ENCODE results near the gene SRRT. TPM values are rescaled to one million over a fixed set of nuclear protein-coding genes. Genes with fewer than 3 reads are reported as not detected.
"Not testable (repeated sequence)": the region's sequence is repeated elsewhere in the genome, so short reads cannot be mapped to it uniquely, and the experiment has no call there.

The SRRT gene
- total RNA-seq, 1 donor from 2014 or later: 83.3 TPM

DNA sequence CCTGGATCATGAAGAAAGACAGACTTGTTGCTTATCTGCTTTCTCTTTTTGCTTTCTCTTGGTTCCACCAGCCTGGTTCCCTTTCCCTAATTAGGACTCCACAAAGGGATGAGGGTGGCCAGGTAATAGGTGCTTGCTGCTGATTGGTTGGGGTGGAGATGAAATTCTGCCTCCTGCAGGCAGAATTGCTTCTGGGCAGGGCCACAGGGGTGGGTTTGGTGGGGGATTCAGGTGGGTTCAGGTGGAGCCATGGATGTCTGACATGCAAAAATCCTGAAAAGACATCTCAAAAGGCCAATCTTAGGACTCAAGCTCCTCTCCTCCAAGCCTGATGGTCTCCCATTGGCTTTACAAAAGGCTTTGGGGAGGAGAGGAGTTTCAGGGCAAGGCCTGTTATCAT is 46.1 kb downstream of the SRRT start:
- DNase-seq (ENCODE audit: low read depth): no peak
- TF ChIP-seq, protein P1, sequence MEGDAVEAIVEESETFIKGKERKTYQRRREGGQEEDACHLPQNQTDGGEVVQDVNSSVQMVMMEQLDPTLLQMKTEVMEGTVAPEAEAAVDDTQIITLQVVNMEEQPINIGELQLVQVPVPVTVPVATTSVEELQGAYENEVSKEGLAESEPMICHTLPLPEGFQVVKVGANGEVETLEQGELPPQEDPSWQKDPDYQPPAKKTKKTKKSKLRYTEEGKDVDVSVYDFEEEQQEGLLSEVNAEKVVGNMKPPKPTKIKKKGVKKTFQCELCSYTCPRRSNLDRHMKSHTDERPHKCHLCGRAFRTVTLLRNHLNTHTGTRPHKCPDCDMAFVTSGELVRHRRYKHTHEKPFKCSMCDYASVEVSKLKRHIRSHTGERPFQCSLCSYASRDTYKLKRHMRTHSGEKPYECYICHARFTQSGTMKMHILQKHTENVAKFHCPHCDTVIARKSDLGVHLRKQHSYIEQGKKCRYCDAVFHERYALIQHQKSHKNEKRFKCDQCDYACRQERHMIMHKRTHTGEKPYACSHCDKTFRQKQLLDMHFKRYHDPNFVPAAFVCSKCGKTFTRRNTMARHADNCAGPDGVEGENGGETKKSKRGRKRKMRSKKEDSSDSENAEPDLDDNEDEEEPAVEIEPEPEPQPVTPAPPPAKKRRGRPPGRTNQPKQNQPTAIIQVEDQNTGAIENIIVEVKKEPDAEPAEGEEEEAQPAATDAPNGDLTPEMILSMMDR (conservative IDR thresholded peaks at IDR 0.05; ENCODE audit: low read depth, low read length): no peak
- H3K4me3 ChIP-seq (ENCODE audit: low read depth, low read length): no peak overlapping the region

GRCh38 chr7:100923616-100924015 is 48.7 kb downstream of the SRRT start:
- DNase-seq (ENCODE audit: low read depth): not testable (repeated sequence)

DNA sequence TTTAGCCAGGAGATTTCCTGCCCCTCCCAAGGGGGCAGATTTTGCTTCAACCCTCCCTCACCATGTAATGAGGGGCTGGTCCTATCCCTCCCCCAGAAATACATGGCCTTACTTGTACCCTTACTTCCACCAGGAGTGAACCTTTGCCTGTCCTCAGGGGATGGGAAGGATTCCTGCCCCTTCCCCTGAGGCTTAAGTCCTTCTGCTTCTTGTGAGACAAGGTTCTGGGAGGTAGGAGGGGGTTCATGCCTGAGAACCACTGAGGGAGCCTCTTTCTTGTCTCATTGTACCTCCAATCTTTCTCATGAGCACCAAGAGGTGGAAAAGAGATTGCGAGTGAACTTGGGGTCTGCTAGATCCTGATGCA is 54.9 kb downstream of the SRRT start:
- H3K4me3 ChIP-seq (ENCODE audit: low read depth, low read length): no peak overlapping the region
- DNase-seq (ENCODE audit: low read depth): no peak
- TF ChIP-seq, protein P1 (conservative IDR thresholded peaks at IDR 0.05; ENCODE audit: low read depth, low read length): no peak

More at GRCh38 chr7:100923616-100924015, 48.7 kb downstream of the SRRT start:
- not testable (repeated sequence) for H3K4me3 ChIP-seq (ENCODE audit: low read depth, low read length)

DNA sequence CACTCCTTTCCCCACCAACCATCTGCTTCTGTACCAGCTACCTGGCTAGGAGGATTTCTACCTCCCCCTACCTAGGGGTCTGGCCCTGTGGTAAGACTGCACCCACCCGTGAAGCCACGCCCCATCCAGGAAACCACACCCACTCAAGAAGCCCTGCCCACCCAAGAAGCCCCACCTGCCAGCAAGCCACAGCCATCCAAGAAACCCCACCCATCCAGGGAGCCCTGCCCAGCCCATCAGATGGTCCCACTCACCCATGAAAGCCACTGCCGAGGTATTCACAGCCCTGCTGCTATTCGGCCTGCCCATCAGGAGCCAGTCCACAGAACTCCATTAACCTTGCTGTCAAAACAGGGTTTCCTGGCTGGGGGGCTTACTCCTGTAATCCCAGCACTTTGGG is 58.8 kb downstream of the SRRT start:
- TF ChIP-seq, protein P1 (conservative IDR thresholded peaks at IDR 0.05; ENCODE audit: low read depth, low read length): no peak
- no peak for DNase-seq (ENCODE audit: low read depth)
- no peak overlapping the region for H3K4me3 ChIP-seq (ENCODE audit: low read depth, low read length)

DNA sequence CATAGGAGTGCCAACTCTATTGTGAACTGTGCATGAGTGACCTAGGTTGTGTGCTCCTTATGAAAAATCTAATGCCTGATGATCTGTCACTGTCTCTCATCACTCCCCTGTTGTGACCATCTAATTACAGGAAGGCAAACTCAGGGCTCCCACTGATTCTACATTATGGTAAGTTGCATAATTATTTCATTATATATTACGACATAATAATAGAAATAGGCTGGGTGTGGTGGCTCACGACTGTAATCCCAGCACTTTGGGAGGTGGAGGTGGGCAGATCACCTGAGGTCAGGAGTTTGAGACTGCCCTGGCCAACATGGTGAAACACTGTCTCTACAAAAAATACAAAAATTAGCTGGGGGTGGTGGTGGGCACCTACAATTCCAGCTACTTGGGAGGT is 60.5 kb downstream of the SRRT start:
- not testable (repeated sequence) for DNase-seq (ENCODE audit: low read depth); H3K4me3 ChIP-seq (ENCODE audit: low read depth, low read length)

DNA sequence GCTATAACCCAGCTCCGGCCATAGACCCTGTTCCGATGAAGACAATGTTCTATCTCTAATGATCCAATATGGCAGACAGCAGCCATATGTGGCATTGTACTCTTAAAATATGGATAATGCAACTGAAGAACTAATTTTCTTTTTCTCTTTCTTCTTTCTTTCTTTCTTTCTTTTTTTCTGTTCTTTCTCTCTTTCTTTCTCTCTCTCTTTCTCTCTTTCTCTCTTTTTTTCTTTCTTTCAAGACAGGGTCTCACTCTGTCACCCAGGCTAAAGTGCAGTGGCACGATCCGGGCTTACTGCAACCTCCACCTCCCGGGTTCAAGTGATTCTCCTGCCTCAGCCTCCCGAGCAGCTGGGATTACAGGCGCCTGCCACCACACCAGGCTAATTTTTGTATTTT is 61.3 kb downstream of the SRRT start:
- H3K4me3 ChIP-seq (ENCODE audit: low read depth, low read length); DNase-seq (ENCODE audit: low read depth): not testable (repeated sequence)

Other genes with a start within 250 kb of the SRRT start
- gene TFR2, start 233.6 kb upstream of the SRRT start, total RNA-seq: 1.1 and 5.9 TPM in 2 replicates
- gene ACTL6B, start 218.7 kb upstream of the SRRT start, total RNA-seq: not detected in 2 replicates
- 245 and 295 TPM in 2 replicates for gene GNB2, start 201.4 kb upstream of the SRRT start, total RNA-seq
- gene GIGYF1, start 180.9 kb upstream of the SRRT start, total RNA-seq: 8.5 and 14.1 TPM in 2 replicates
- gene POP7, start 169.0 kb upstream of the SRRT start, total RNA-seq: 42.7 and 79.3 TPM in 2 replicates
- gene EPO, start 154.6 kb upstream of the SRRT start, total RNA-seq: not detected in 2 replicates
- not detected in 2 replicates for gene ZAN, start 141.5 kb upstream of the SRRT start, total RNA-seq
- gene EPHB4, start 47.6 kb upstream of the SRRT start, total RNA-seq: 70.3 and 99.1 TPM in 2 replicates
- gene SLC12A9, start 22.4 kb upstream of the SRRT start, total RNA-seq: 11.4 and 18.4 TPM in 2 replicates
- gene TRIP6, start 7.7 kb upstream of the SRRT start, total RNA-seq: 112 and 117 TPM in 2 replicates
- 0.58 and 4.3 TPM in 2 replicates for gene UFSP1, start 14.6 kb downstream of the SRRT start, total RNA-seq
- gene ACHE, start 20.8 kb downstream of the SRRT start, total RNA-seq: 0.51 and 3.3 TPM in 2 replicates
- gene MUC3A, start 74.4 kb downstream of the SRRT start, total RNA-seq: not detected in 2 replicates
- gene MUC12, start 94.5 kb downstream of the SRRT start, total RNA-seq: 1.7 TPM in 1 of 2 replicates, not detected in the other
- gene MUC17, start 145.0 kb downstream of the SRRT start, total RNA-seq: not detected in 2 replicates
- 9.2 and 9.4 TPM in 2 replicates for gene TRIM56, start 210.4 kb downstream of the SRRT start, total RNA-seq

Measured in epithelial cell of proximal tubule (primary cell).